Measurements from ENCODE around the gene ISG15. TPM values are rescaled to one million over a fixed set of nuclear protein-coding genes. Genes with fewer than 3 reads are reported as not detected.
"Not testable (repeated sequence)": the region's sequence is repeated elsewhere in the genome, so short reads cannot be mapped to it uniquely, and the experiment has no call there.

The ISG15 gene
- total RNA-seq, 2 experiments from 2014 or later: 94.5 to 102 TPM

GRCh38 chr1:982765-983436 is 30.4 kb upstream of the ISG15 start:
- TF ChIP-seq, protein P1, sequence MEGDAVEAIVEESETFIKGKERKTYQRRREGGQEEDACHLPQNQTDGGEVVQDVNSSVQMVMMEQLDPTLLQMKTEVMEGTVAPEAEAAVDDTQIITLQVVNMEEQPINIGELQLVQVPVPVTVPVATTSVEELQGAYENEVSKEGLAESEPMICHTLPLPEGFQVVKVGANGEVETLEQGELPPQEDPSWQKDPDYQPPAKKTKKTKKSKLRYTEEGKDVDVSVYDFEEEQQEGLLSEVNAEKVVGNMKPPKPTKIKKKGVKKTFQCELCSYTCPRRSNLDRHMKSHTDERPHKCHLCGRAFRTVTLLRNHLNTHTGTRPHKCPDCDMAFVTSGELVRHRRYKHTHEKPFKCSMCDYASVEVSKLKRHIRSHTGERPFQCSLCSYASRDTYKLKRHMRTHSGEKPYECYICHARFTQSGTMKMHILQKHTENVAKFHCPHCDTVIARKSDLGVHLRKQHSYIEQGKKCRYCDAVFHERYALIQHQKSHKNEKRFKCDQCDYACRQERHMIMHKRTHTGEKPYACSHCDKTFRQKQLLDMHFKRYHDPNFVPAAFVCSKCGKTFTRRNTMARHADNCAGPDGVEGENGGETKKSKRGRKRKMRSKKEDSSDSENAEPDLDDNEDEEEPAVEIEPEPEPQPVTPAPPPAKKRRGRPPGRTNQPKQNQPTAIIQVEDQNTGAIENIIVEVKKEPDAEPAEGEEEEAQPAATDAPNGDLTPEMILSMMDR (IDR thresholded peaks at IDR 0.05): no peak
- CTCF ChIA-PET: interaction anchor here (0.7 to 4.6 kb wide), 13 partner anchors 11 to 308 kb away, joined by 3 to 37 read pairs (median 5); partner anchors contain the start of genes ISG15 and PLEKHN1

GRCh38 chr1:983798-984475 is 29.4 kb upstream of the ISG15 start:
- H3K9me3 Mint-ChIP-seq: no peaks in the 10 kb centered on the region
- peaks cover 27% of the 10 kb centered on the region for H3K27me3 Mint-ChIP-seq
- DNase-seq (peak; percentile 73), ATAC-seq (peak; percentile 93)
- H3K4me1 Mint-ChIP-seq (ENCODE audit: low read depth): no peaks in the 10 kb centered on the region
- no peaks in the 10 kb centered on the region for H3K36me3 Mint-ChIP-seq (ENCODE audit: low read depth)
- ChIA-PET POLR2A (interaction anchor here (1.0 to 1.2 kb wide), 2 partner anchors 12 to 33 kb away, joined by 3 to 4 read pairs; no protein-coding TSS in a partner anchor), CTCF (interaction anchor here (0.6 to 4.6 kb wide), 32 partner anchors 10 to 458 kb away, joined by 3 to 37 read pairs (median 4); partner anchors contain the start of genes C1orf159, HES4, ISG15 and PLEKHN1)
- intact Hi-C loops (cut with micrococcal nuclease): no loop called here
- no peak overlapping the region for H3K27ac Mint-ChIP-seq
- no peak overlapping the region for H3K4me3 Mint-ChIP-seq
- TF ChIP-seq, protein P1 (IDR thresholded peaks at IDR 0.05): peak; percentile 99

More at GRCh38 chr1:982765-983436, 30.4 kb upstream of the ISG15 start:
- H3K4me3 Mint-ChIP-seq: no peak overlapping the region
- H3K27me3 Mint-ChIP-seq: peaks cover 26% of the 10 kb centered on the region
- H3K4me1 Mint-ChIP-seq (ENCODE audit: low read depth): peaks cover 4% of the 10 kb centered on the region
- ATAC-seq: no peak
- no peak for DNase-seq
- intact Hi-C loops (cut with micrococcal nuclease): no loop called here
- no peaks in the 10 kb centered on the region for H3K36me3 Mint-ChIP-seq (ENCODE audit: low read depth)
- POLR2A ChIA-PET: interaction anchor here (1.0 to 1.7 kb wide), 4 partner anchors 13 to 34 kb away, joined by 3 to 4 read pairs (median 4); partner anchors contain the start of gene ISG15
- H3K9me3 Mint-ChIP-seq: no peaks in the 10 kb centered on the region
- H3K27ac Mint-ChIP-seq: no peak overlapping the region

- Mint-ChIP-seq H3K4me3 (no peak overlapping the region), H3K4me1 (ENCODE audit: low read depth) (no peaks in the 10 kb centered on the region), H3K27me3 (peaks cover 30% of the 10 kb centered on the region), H3K36me3 (ENCODE audit: low read depth) (no peaks in the 10 kb centered on the region), H3K9me3 (no peaks in the 10 kb centered on the region), H3K27ac (no peak overlapping the region)
- no peak for ATAC-seq
- CTCF ChIA-PET: interaction anchor here (0.6 to 4.6 kb wide), 26 partner anchors 9 to 457 kb away, joined by 3 to 37 read pairs (median 4); partner anchors contain the start of genes C1orf159, HES4 and PLEKHN1
- intact Hi-C loops (cut with micrococcal nuclease): no loop called here
- TF ChIP-seq, protein P1 (IDR thresholded peaks at IDR 0.05): peak; percentile 77
- POLR2A ChIA-PET: interaction anchor here (1.5 kb wide), 1 partner anchor 13 kb away, joined by 3 read pairs; no protein-coding TSS in a partner anchor
- no peak for DNase-seq
These were observed 28.9 kb upstream of the ISG15 start for GRCh38 chr1:984476-984814.

DNA sequence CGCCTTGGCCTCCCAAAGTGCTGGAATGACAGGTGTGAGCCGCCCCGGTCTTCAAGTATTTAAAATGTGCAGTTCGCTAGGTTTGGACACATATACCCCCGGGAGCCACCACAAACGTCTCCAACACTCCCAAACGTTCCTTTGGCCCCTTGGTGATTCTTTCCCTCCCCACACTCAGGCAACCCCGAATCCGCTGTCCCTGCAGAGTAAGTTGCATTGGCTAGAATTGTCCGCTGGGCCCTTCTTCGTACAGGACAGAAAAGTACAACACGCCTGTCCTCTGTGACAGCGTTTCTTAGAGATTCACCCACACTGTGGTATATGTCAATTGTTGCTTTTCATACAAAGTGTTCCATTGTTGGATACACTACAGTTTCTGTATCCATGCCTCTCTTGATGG is 28.2 kb upstream of the ISG15 start:
- no peak overlapping the region for H3K4me3 Mint-ChIP-seq
- no peak for DNase-seq
- H3K27me3 Mint-ChIP-seq: peaks cover 33% of the 10 kb centered on the region
- CTCF ChIA-PET: interaction anchor here (0.9 to 4.6 kb wide), 12 partner anchors 8 to 306 kb away, joined by 3 to 37 read pairs (median 8); partner anchors contain the start of gene PLEKHN1
- TF ChIP-seq, protein P1 (IDR thresholded peaks at IDR 0.05): no peak
- POLR2A ChIA-PET: interaction anchor here (1.5 kb wide), 1 partner anchor 12 kb away, joined by 3 read pairs; no protein-coding TSS in a partner anchor
- no peak for ATAC-seq
- H3K36me3 Mint-ChIP-seq (ENCODE audit: low read depth): no peaks in the 10 kb centered on the region
- no peaks in the 10 kb centered on the region for H3K4me1 Mint-ChIP-seq (ENCODE audit: low read depth)
- no peak overlapping the region for H3K27ac Mint-ChIP-seq
- no peaks in the 10 kb centered on the region for H3K9me3 Mint-ChIP-seq
- intact Hi-C loops (cut with micrococcal nuclease): no loop called here

- Mint-ChIP-seq H3K4me1 (ENCODE audit: low read depth) (peaks cover 13% of the 10 kb centered on the region), H3K27me3 (peaks cover 41% of the 10 kb centered on the region)
- H3K9me3 Mint-ChIP-seq; H3K36me3 Mint-ChIP-seq (ENCODE audit: low read depth); DNase-seq; H3K27ac Mint-ChIP-seq; POLR2A ChIA-PET; H3K4me3 Mint-ChIP-seq; intact Hi-C loops (cut with micrococcal nuclease); ATAC-seq: not testable (repeated sequence)
- CTCF ChIA-PET: interaction anchor here (3.1 kb wide), 1 partner anchor 14 kb away, joined by 22 read pairs; no protein-coding TSS in a partner anchor
These were observed 25.2 kb upstream of the ISG15 start for GRCh38 chr1:988061-988460.

- DNase-seq; ATAC-seq; intact Hi-C loops (cut with micrococcal nuclease); POLR2A ChIA-PET; H3K9me3 Mint-ChIP-seq; H3K4me3 Mint-ChIP-seq; H3K27ac Mint-ChIP-seq; H3K36me3 Mint-ChIP-seq (ENCODE audit: low read depth): not testable (repeated sequence)
- Mint-ChIP-seq H3K4me1 (ENCODE audit: low read depth) (peaks cover 20% of the 10 kb centered on the region), H3K27me3 (peaks cover 33% of the 10 kb centered on the region)
- CTCF ChIA-PET: interaction anchor here (3.9 to 4.2 kb wide), 2 partner anchors 8 to 12 kb away, joined by 29 to 37 read pairs; no protein-coding TSS in a partner anchor
These were observed 22.0 kb upstream of the ISG15 start for GRCh38 chr1:991275-991674.
